K562 treated with DMSO at 1 percent for 12 hours (cell line): ENCODE measurements around the gene LZTFL1. TPM values are rescaled to one million over a fixed set of nuclear protein-coding genes. Genes with fewer than 3 reads are reported as not detected.

ENCODE experiments used
- total RNA-seq: library from RNA; unstranded; fragments of 300-600 nt; gene quantifications from 2 replicates; pipeline ENCODE4 v1.2.3, GENCODE V29; 2022; ENCODE audit not compliant: insufficient read depth

The LZTFL1 gene
- total RNA-seq: 5.8 and 11.1 TPM in 2 replicates

GRCh38 chr3:45841757-45842491 lies at the start of gene LZTFL1:
Gene LZTFL1, minus strand, starts transcription at chr3:45842119. Its CDS starts 128 bp downstream, at chr3:45841991.

GRCh38 chr3:45885979-45886705 lies 44.2 kb upstream of the LZTFL1 start, which contains the start of gene CCR9:
Gene CCR9, plus strand, starts transcription at chr3:45886543. Its CDS starts 8,391 bp downstream, at chr3:45894934.

GRCh38 chr3:45795882-45796765 lies 45.8 kb downstream of the LZTFL1 start, which contains the start of gene SLC6A20:
Gene SLC6A20, minus strand, starts transcription at chr3:45796536. Its CDS starts 117 bp downstream, at chr3:45796419.

Other genes starting within 250 kb of the LZTFL1 start
- 3.9 and 22.8 TPM in 2 replicates for gene LIMD1, start 247.4 kb downstream of the LZTFL1 start, total RNA-seq
- gene SACM1L, start 152.7 kb downstream of the LZTFL1 start, total RNA-seq: 13.8 and 38.3 TPM in 2 replicates
- gene SLC6A20, start 45.6 kb downstream of the LZTFL1 start, total RNA-seq: not detected in 2 replicates
- gene CCR9, start 44.4 kb upstream of the LZTFL1 start, total RNA-seq: 0.74 TPM in 1 of 2 replicates, not detected in the other
- not detected in 2 replicates for gene CXCR6, start 101.3 kb upstream of the LZTFL1 start, total RNA-seq
- 1.8 and 6.9 TPM in 2 replicates for gene FYCO1, start 153.7 kb upstream of the LZTFL1 start, total RNA-seq
- gene XCR1, start 185.4 kb upstream of the LZTFL1 start, total RNA-seq: not detected in 2 replicates